ENCODE results near the gene SCAF1. TPM values are rescaled to one million over a fixed set of nuclear protein-coding genes. Genes with fewer than 3 reads are reported as not detected.

Gene SCAF1
- total and polyA plus RNA-seq, 10 of the 15 experiments (the other 5 are each of a cell fraction or from before 2014, with no cell fraction given): 0.18 to 77.0 (median 5.3) TPM

DNA sequence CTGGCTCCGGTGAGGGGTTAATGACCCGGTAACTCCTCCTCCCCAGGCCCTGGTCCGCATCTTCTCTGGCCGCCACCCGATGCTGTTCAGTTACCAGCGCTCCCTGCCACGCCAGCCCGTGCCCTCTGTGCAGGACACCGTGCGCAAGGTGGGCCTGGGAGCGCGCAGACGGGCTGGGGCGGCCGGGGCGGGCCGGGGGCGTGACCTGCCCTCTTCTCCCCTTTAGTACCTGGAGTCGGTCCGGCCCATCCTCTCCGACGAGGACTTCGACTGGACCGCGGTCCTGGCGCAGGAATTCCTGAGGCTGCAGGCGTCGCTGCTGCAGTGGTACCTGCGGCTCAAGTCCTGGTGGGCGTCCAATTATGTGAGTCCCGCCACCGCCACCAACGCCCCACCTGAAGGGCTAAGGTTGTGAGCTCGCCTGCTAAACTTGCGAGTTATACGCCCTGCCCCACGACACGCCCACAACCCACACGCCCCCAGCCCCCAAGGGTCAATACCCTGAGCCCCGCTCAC lies 59.3 kb downstream of the SCAF1 start:
- H2AFZ ChIP-seq (ENCODE audit: control insufficient read depth, low read depth, low read length): no peak overlapping the region
- 55% methylated on average over 38 of the region's 40 CpGs for WGBS (ENCODE audit: insufficient coverage, insufficient replicate concordance, low lambda C conversion rate, missing lambda C conversion rate)
- H3K4me1 ChIP-seq (ENCODE audit: control insufficient read depth, insufficient read depth, low read length): no peaks in the 10 kb centered on the region
- H3K27ac ChIP-seq (ENCODE audit: control insufficient read depth, insufficient read depth): no peak overlapping the region
- no peaks in the 10 kb centered on the region for H4K20me1 ChIP-seq (ENCODE audit: control insufficient read depth, insufficient read depth)
- H3K27me3 ChIP-seq (replicated peaks in 1 of 2; ENCODE audit: control insufficient read depth in 2 of 2, insufficient read depth in 2 of 2, low read length in 1 of 2): no peaks in the 10 kb centered on the region
- H3K4me2 ChIP-seq (ENCODE audit: control insufficient read depth, insufficient read depth): no peak overlapping the region
- DNase-seq (ENCODE audit: low read depth, low spot score): no peak
- no peaks in the 10 kb centered on the region for H3K79me2 ChIP-seq (ENCODE audit: control insufficient read depth, insufficient read depth, low read length)
- ChIA-PET SMC1A (ENCODE audit: uncharacterized antibody, unreplicated experiment) (no interaction called here), POLR2A (no interaction called here), CTCF (no interaction called here), RAD21 (ENCODE audit: unreplicated experiment) (no interaction called here)
- no peak overlapping the region for H3K9ac ChIP-seq (ENCODE audit: control insufficient read depth, insufficient read depth, low read length)
- FAIRE-seq: no peak
- intact Hi-C loops (cut with micrococcal nuclease; ENCODE audit: unreplicated experiment) (no loop called here), in situ Hi-C loops (cut with MboI) (no loop called here)
- H3K9me3 ChIP-seq (replicated peaks; ENCODE audit: control insufficient read depth, insufficient read depth, low read length): no peaks in the 10 kb centered on the region
- no peak for ATAC-seq
- H3K4me3 ChIP-seq: no peak overlapping the region
- no TSS peak for BruUV-seq (replicated peaks)
- TF ChIP-seq PBX3 (IDR thresholded peaks at IDR 0.05; ENCODE audit: insufficient replicate concordance, low read depth, low read length) (no peak), IKZF2 (IDR thresholded peaks at IDR 0.05) (no peak), HDAC6 (IDR thresholded peaks at IDR 0.05; ENCODE audit: unreplicated experiment) (no peak), NFXL1 (IDR thresholded peaks at IDR 0.05; ENCODE audit: borderline replicate concordance) (no peak), ATF7 (IDR thresholded peaks at IDR 0.05; ENCODE audit: low read depth) (no peak), STAT1 (conservative IDR thresholded peaks at IDR 0.05) (no peak)
- TF ChIP-seq, protein P1, sequence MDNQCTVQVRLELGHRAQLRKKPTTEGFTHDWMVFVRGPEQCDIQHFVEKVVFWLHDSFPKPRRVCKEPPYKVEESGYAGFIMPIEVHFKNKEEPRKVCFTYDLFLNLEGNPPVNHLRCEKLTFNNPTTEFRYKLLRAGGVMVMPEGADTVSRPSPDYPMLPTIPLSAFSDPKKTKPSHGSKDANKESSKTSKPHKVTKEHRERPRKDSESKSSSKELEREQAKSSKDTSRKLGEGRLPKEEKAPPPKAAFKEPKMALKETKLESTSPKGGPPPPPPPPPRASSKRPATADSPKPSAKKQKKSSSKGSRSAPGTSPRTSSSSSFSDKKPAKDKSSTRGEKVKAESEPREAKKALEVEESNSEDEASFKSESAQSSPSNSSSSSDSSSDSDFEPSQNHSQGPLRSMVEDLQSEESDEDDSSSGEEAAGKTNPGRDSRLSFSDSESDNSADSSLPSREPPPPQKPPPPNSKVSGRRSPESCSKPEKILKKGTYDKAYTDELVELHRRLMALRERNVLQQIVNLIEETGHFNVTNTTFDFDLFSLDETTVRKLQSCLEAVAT (IDR thresholded peaks at IDR 0.05): no peak
- no peaks in the 10 kb centered on the region for H3K36me3 ChIP-seq (ENCODE audit: control insufficient read depth in 2 of 2, insufficient read depth in 2 of 2, low read length in 1 of 2)
